A549 (cell line): ENCODE measurements around the gene NECTIN1. TPM values are rescaled to one million over a fixed set of nuclear protein-coding genes. Genes with fewer than 3 reads are reported as not detected.

Experiments used
- ATAC-seq, 2 experiments: fragments of 200-7000 bp in 1 of 2; fragments of >200 bp in 1 of 2; cut with Nextera tagmentation in 1 of 2; cut with Tn5 transposase in 1 of 2; 3 replicates each; pipeline versions ENCODE4 v1.8.0 to v1.9.1; 2018 to 2020; ENCODE audit warnings: mild to moderate bottlenecking in 1 of 2, moderate library complexity in 1 of 2
- CTCF ChIA-PET: fragments of 300-600 bp; sonication (Branson Sonifier 250); formaldehyde crosslinking; extraction: SDS; loops from one replicate; lab custom pipeline; 2021; ENCODE audit warnings: antibody characterized with exemption, inconsistent platforms; lab: Yijun Ruan, JAX
- POLR2A ChIA-PET: fragments of 350-600 bp; formaldehyde crosslinking; extraction: SDS; loops from one replicate; lab custom pipeline; 2021; ENCODE audit warnings: antibody characterized with exemption, inconsistent platforms; lab: Yijun Ruan, JAX
- DNase-seq, 2 experiments: peaks; one replicate each; pipeline versions ENCODE4 v3.0.0 to v3.0.0-alpha.2; 2011 to 2016; ENCODE audit warnings: low read depth in 1 of 2, low spot score in 1 of 2
- FAIRE-seq: peaks from 2 replicates; lab custom pipeline; 2011; peaks lifted over from hg19 to GRCh38; lab: Jason Lieb, UNC
- H3K27ac ChIP-seq, 2 experiments: fragments of >200 bp; sonication (Bioruptor Twin); formaldehyde crosslinking; 3 replicates each; pipeline ENCODE4 v1.5.1; 2016 to 2017
- H3K4me1 ChIP-seq: fragments of >200 bp; sonication (Bioruptor Twin); formaldehyde crosslinking; 3 replicates; pipeline ENCODE4 v1.6.1; 2016
- H3K4me2 ChIP-seq: fragments of >200 bp; sonication (Bioruptor Twin); formaldehyde crosslinking; 3 replicates; pipeline ENCODE4 v1.6.1; 2016
- H3K4me3 ChIP-seq: fragments of >200 bp; sonication (Bioruptor Twin); formaldehyde crosslinking; 3 replicates; pipeline ENCODE4 v1.5.1; 2016
- H3K9me3 ChIP-seq: fragments of >200 bp; sonication (Bioruptor Twin); formaldehyde crosslinking; 3 replicates; pipeline ENCODE4 v1.6.1; 2016
- BHLHE40 ChIP-seq: IDR thresholded peaks from 2 replicates; pipeline ENCODE4 v1.6.1; 2012; ENCODE audit warnings: low read depth, low read length, inconsistent platforms
- CBX8 ChIP-seq: fragments of 200-600 bp; sonication (generic); IDR thresholded peaks from 2 replicates; pipeline ENCODE4 v1.6.1; 2016
- CHD2 ChIP-seq: fragments of 150-350 bp; IDR thresholded peaks from 2 replicates; pipeline ENCODE4 v1.6.1; 2014; ENCODE audit warnings: low read length; ENCODE audit not compliant: partially characterized antibody
- CTCF ChIP-seq: fragments of >200 bp; sonication (Bioruptor Twin); formaldehyde crosslinking; IDR thresholded peaks from 3 replicates; pipeline ENCODE4 v1.5.1; 2016
- EP300 ChIP-seq, 2 experiments: fragments of >200 bp; sonication (Bioruptor Twin); formaldehyde crosslinking; IDR thresholded peaks; 2 replicates in 1 of 2; 3 replicates in 1 of 2; pipeline ENCODE4 v1.6.1; 2016 to 2017
- FOSB ChIP-seq: fragments of 250-450 bp; sonication (Bioruptor Pico); IDR thresholded peaks from 2 replicates; pipeline ENCODE4 v1.5.0; 2020; ENCODE audit warnings: mild to moderate bottlenecking, moderate library complexity
- FOSL2 ChIP-seq, 2 experiments: fragments of 450-650 bp in 1 of 2; fragments of >200 bp in 1 of 2; sonication (Bioruptor Twin) in 1 of 2; formaldehyde crosslinking; IDR thresholded peaks; 2 replicates each; pipeline versions ENCODE4 v1.5.0 to v1.6.1; 2016 to 2020; ENCODE audit warnings: mild to moderate bottlenecking in 1 of 2, moderate library complexity in 1 of 2
- FOXS1 ChIP-seq: fragments of 250-450 bp; sonication (Bioruptor Pico); IDR thresholded peaks from 2 replicates; pipeline ENCODE4 v1.5.0; 2020; ENCODE audit warnings: mild to moderate bottlenecking, moderate library complexity
- HEYL ChIP-seq: fragments of 250-450 bp; sonication (Bioruptor Pico); IDR thresholded peaks from 2 replicates; pipeline ENCODE4 v1.8.0; 2021; ENCODE audit warnings: mild to moderate bottlenecking, moderate library complexity
- HOXA7 ChIP-seq: fragments of 250-450 bp; sonication (Bioruptor Pico); IDR thresholded peaks from 2 replicates; pipeline ENCODE4 v1.5.0; 2020; ENCODE audit warnings: mild to moderate bottlenecking, moderate library complexity
- HOXB13 ChIP-seq: fragments of 250-450 bp; sonication (Bioruptor Pico); IDR thresholded peaks from 2 replicates; pipeline ENCODE4 v1.5.0; 2020; ENCODE audit warnings: low read depth, mild to moderate bottlenecking, moderate library complexity
- HOXB5 ChIP-seq: fragments of 250-450 bp; sonication (Bioruptor Pico); IDR thresholded peaks from 2 replicates; pipeline ENCODE4 v1.5.0; 2020; ENCODE audit warnings: mild to moderate bottlenecking, moderate library complexity
- JUNB ChIP-seq: fragments of >200 bp; sonication (Bioruptor Twin); formaldehyde crosslinking; IDR thresholded peaks from 2 replicates; pipeline ENCODE4 v1.6.1; 2016
- MAFK ChIP-seq: fragments of 450-650 bp; IDR thresholded peaks from 2 replicates; pipeline ENCODE4 v1.6.1; 2014; ENCODE audit not compliant: partially characterized antibody
- MAZ ChIP-seq: fragments of 150-350 bp; IDR thresholded peaks from 2 replicates; pipeline ENCODE4 v1.6.1; 2014; ENCODE audit warnings: antibody characterized with exemption, low read depth, low read length, borderline replicate concordance
- MYC ChIP-seq: IDR thresholded peaks from 2 replicates; pipeline ENCODE4 v1.6.1; 2012; ENCODE audit warnings: mild to moderate bottlenecking, inconsistent platforms, low read length, improper control_type of control experiment, borderline replicate concordance
- NFE2L2 ChIP-seq: fragments of 150-350 bp; conservative IDR thresholded peaks from 2 replicates; pipeline ENCODE4 v1.6.1; 2014; ENCODE audit warnings: low read length
- NR3C1 ChIP-seq: fragments of >200 bp; sonication (Bioruptor Twin); formaldehyde crosslinking; IDR thresholded peaks from 3 replicates; pipeline ENCODE4 v1.6.1; 2017
- PHF8 ChIP-seq: fragments of 200-600 bp; sonication (generic); IDR thresholded peaks from 2 replicates; pipeline ENCODE4 v1.6.1; 2016; ENCODE audit warnings: low read depth, mild to moderate bottlenecking, antibody characterized with exemption, moderate library complexity, borderline replicate concordance
- POLR2AphosphoS2 ChIP-seq: conservative IDR thresholded peaks from 2 replicates; pipeline ENCODE4 v1.6.1; 2012; ENCODE audit warnings: low read length, improper control_type of control experiment, inconsistent platforms
- RCOR1 ChIP-seq: fragments of 150-350 bp; IDR thresholded peaks from 2 replicates; pipeline ENCODE4 v1.6.1; 2014; ENCODE audit warnings: antibody characterized with exemption, low read length, low read depth
- REST ChIP-seq: fragments of 200-600 bp; sonication (generic); IDR thresholded peaks from 2 replicates; pipeline ENCODE4 v1.6.1; 2016; ENCODE audit warnings: antibody characterized with exemption, mild to moderate bottlenecking, moderate library complexity
- RNF2 ChIP-seq: fragments of 200-600 bp; sonication (generic); IDR thresholded peaks from 2 replicates; pipeline ENCODE4 v1.6.1; 2016; ENCODE audit warnings: low read depth, mild to moderate bottlenecking, antibody characterized with exemption, moderate library complexity, borderline replicate concordance
- SMC3 ChIP-seq: fragments of >200 bp; sonication (Bioruptor Twin); formaldehyde crosslinking; IDR thresholded peaks from 3 replicates; pipeline ENCODE4 v1.6.1; 2018; ENCODE audit warnings: inconsistent platforms
- SREBF2 ChIP-seq: fragments of 450-650 bp; IDR thresholded peaks from 2 replicates; pipeline ENCODE4 v1.6.1; 2014; ENCODE audit warnings: mild to moderate bottlenecking, moderate library complexity
- TFCP2L1 ChIP-seq: fragments of 250-450 bp; sonication (Bioruptor Pico); IDR thresholded peaks from 2 replicates; pipeline ENCODE4 v1.5.0; 2021; ENCODE audit warnings: mild to moderate bottlenecking
- TP53 ChIP-seq: fragments of 250-450 bp; sonication (Bioruptor Pico); IDR thresholded peaks from 2 replicates; pipeline ENCODE4 v1.5.0; 2021; ENCODE audit warnings: mild to moderate bottlenecking, moderate library complexity
- ZC3H11A ChIP-seq: fragments of 450-650 bp; IDR thresholded peaks from 2 replicates; pipeline ENCODE4 v1.6.1; 2014; ENCODE audit warnings: antibody characterized with exemption, mild to moderate bottlenecking
- ZSCAN20 ChIP-seq: fragments of 250-450 bp; sonication (Bioruptor Pico); IDR thresholded peaks from 2 replicates; pipeline ENCODE4 v1.8.0; 2022; ENCODE audit warnings: mild to moderate bottlenecking, moderate library complexity
- WGBS: methylation state at CpG from one replicate; pipeline ENCODE4 v1.1.6; 2017; ENCODE audit errors: missing lambda C conversion rate; 5-methylcytosine and 5-hydroxymethylcytosine counted together
- polyA plus RNA-seq, 4 experiments: library from polyadenylated mRNA; depleted of rRNA in 3 of 4; stranded (reverse); fragments of >200 nt; fragmentation: RNase III in 1 of 4; extraction: RNeasy Plus Mini Kit Qiagen cat#74134 plus additional on column Dnase treatment in 1 of 4; gene quantifications; 2 replicates in 3 of 4; 3 replicates in 1 of 4; pipeline ENCODE4 v1.2.3, GENCODE V29; 2011 to 2017
- TF ChIP-seq, protein P1 (sequence below): IDR thresholded peaks from 2 replicates; pipeline ENCODE4 v1.6.1; 2012; ENCODE audit warnings: low read depth, borderline replicate concordance

The NECTIN1 gene
- polyA plus RNA-seq, 2 of the 4 experiments (the other 2 are of a cell fraction), result 2.2 to 5.5 TPM

DNA sequence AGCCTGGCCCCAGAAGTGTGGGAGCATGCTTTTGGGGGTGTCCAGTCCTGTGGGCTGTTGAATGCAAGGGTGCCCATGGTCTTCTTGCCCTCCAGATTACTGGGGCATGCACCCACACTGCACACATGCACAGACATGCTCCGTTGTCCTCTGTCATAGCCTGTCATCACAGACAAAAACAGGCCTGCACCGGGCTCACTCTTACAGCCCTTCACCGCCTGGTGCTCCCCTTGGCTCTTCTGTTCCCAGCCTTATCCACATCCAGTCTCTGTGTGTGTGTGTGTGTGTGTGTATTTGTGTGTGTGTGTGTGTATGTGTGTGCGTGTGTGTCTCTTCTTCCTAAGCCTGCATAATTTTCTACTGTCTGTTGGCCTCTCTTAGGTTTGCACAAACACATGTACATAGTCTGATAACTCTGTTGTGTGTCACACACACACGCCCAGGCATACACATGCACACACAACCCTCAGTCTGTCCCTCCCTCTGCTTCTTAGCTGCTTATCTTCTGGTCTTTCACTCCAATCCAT lies 23.4 kb upstream of the NECTIN1 start (continued):
- TF ChIP-seq MAFK (no peak), CHD2 (no peak), EP300 (IDR thresholded peaks at IDR 0.05) (no peak), PHF8 (no peak), MYC (no peak), REST (no peak)

- no peak for DNase-seq
These were observed 21.1 kb upstream of the NECTIN1 start for GRCh38 chr11:119750056-119750455.

GRCh38 chr11:119749006-119749565 lies 20.1 kb upstream of the NECTIN1 start:
- Histone ChIP-seq H3K27ac (no peak overlapping the region), H3K4me2 (no peak overlapping the region), H3K4me3 (no peak overlapping the region), H3K9me3 (no peaks in the 10 kb centered on the region), H3K4me1 (no peaks in the 10 kb centered on the region)
- ChIA-PET POLR2A (no interaction called here), CTCF (interaction anchor here (0.5 to 2.4 kb wide), 3 partner anchors 9 to 125 kb away, joined by 3 to 11 read pairs (median 5); partner anchors contain the start of gene NECTIN1)
- no peak for DNase-seq
- no peak for FAIRE-seq
- WGBS, result 35% methylated on average over 8 of the region's 9 CpGs
- TF ChIP-seq SREBF2, result no peak
- TF ChIP-seq MAZ, result no peak
- no peak for TF ChIP-seq HOXB13
- no peak for TF ChIP-seq TFCP2L1 (CRISPR knock-in tag)
- TF ChIP-seq FOSB (CRISPR knock-in tag), result no peak
- TF ChIP-seq POLR2AphosphoS2, result no peak
- TF ChIP-seq HOXB5 (CRISPR knock-in tag), result no peak
- no peak for TF ChIP-seq ZSCAN20
- no peak for TF ChIP-seq ZC3H11A
- no peak for TF ChIP-seq CTCF
- TF ChIP-seq TP53 (CRISPR knock-in tag), result no peak
- TF ChIP-seq NR3C1, result no peak
- TF ChIP-seq HEYL, result no peak
- TF ChIP-seq SMC3, result no peak
- TF ChIP-seq, protein P1, sequence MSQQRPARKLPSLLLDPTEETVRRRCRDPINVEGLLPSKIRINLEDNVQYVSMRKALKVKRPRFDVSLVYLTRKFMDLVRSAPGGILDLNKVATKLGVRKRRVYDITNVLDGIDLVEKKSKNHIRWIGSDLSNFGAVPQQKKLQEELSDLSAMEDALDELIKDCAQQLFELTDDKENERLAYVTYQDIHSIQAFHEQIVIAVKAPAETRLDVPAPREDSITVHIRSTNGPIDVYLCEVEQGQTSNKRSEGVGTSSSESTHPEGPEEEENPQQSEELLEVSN, result no peak
- no peak for TF ChIP-seq BHLHE40
- no peak for TF ChIP-seq FOSL2 (IDR thresholded peaks at IDR 0.05)
- TF ChIP-seq FOSL2 (CRISPR knock-in tag; IDR thresholded peaks at IDR 0.05), result no peak
- ATAC-seq, result no peak

More at GRCh38 chr11:119750056-119750455, 21.1 kb upstream of the NECTIN1 start:
- Histone ChIP-seq H3K4me1 (no peaks in the 10 kb centered on the region), H3K9me3 (no peaks in the 10 kb centered on the region), H3K27ac (no peak overlapping the region), H3K4me2 (no peak overlapping the region), H3K4me3 (no peak overlapping the region)
- no peak for TF ChIP-seq FOXS1 (CRISPR knock-in tag)
- TF ChIP-seq ZSCAN20, result no peak
- no peak for TF ChIP-seq RCOR1
- TF ChIP-seq JUNB, result no peak
- no peak for TF ChIP-seq SREBF2
- no peak for TF ChIP-seq NFE2L2
- TF ChIP-seq HEYL, result no peak
- no peak for TF ChIP-seq RNF2
- no peak for TF ChIP-seq CHD2
- TF ChIP-seq CBX8, result no peak
- no peak for TF ChIP-seq POLR2AphosphoS2
- no peak for TF ChIP-seq HOXA7 (CRISPR knock-in tag)
- no peak for FAIRE-seq
- ChIA-PET POLR2A (no interaction called here), CTCF (interaction anchor here (0.6 to 3.6 kb wide), 4 partner anchors 10 to 259 kb away, joined by 4 to 12 read pairs (median 4); partner anchors contain the start of gene NECTIN1)
- 62% methylated on average over 5 of the region's 8 CpGs for WGBS
- no peak for ATAC-seq
